ENCODE measurements around the gene MGAM2.
"Not testable (repeated sequence)": the region's sequence is repeated elsewhere in the genome, so short reads cannot be mapped to it uniquely, and the experiment has no call there.

MGAM2 gene

GRCh38 chr7:142111499-142111898, at the start of gene MGAM2:
Gene MGAM2, plus strand, starts transcription at chr7:142111718. Its CDS starts 5,156 bp downstream, at chr7:142116874.
- DNase-seq (ENCODE audit: low read depth) = no peak

GRCh38 chr7:142063551-142064442, 47.7 kb upstream of the MGAM2 start:
- DNase-seq (ENCODE audit: low read depth) = no peak

DNA sequence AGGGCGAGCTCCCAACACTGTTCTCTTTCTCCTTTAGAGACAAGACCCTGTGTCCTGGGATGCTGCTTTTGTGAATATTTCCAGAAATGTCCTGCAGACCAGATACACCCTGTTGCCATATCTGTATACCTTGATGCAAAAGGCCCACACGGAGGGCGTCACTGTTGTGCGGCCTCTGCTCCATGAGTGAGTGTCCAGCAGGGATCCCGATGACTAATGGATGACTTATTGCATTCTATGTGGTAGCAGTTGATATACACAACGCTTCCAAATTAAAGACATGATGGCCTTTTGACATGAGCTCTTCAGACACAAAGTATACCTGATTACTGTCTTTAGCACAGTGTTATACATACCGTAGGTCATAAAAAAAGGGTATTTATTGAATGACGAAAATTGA, 45.0 kb upstream of the MGAM2 start:
- DNase-seq (ENCODE audit: low read depth) = no peak

DNA sequence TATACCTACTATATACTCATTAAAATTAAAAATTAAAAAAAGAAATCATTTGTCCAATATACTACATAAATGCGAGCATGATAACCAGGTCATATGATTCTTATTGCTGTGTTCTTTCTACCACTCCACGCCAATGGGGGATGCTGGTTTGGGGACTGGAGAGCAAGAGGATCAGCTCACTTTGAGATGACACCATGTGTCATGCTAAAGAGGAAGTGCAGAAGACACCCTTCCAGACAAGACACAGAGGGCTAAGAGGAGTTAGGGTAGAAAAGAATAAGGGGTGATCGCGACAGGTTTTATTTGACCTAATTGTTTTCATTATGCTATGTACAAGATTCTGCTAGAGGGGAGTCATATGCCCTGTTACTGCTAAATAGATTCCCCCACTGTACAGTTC, 33.8 kb upstream of the MGAM2 start:
- no peak for DNase-seq (ENCODE audit: low read depth)

DNA sequence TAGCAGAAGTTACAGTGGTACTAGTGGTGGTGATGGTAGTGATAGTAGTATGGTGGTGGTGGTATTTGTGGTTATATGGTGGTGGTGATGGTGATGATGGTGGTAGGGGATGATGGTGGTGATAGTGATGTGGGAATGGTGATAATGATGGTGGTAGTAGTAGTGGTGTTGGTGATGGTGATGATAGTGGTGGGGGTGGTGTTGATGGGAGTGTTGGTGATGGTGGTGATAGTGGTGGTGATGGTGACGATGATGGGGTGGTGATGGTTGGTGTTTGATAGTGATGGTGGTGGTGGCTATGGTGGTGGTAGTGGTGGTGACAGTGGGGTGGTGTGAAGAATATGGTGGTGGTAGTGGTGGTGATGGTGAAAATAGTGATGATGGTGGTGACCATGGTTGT, 27.9 kb upstream of the MGAM2 start:
- no peak for DNase-seq (ENCODE audit: low read depth)

GRCh38 chr7:142085428-142085827, 26.1 kb upstream of the MGAM2 start:
- no peak for DNase-seq (ENCODE audit: low read depth)

- DNase-seq (ENCODE audit: low read depth) = no peak
Observed at GRCh38 chr7:142088022-142088714, 23.4 kb upstream of the MGAM2 start.

DNA sequence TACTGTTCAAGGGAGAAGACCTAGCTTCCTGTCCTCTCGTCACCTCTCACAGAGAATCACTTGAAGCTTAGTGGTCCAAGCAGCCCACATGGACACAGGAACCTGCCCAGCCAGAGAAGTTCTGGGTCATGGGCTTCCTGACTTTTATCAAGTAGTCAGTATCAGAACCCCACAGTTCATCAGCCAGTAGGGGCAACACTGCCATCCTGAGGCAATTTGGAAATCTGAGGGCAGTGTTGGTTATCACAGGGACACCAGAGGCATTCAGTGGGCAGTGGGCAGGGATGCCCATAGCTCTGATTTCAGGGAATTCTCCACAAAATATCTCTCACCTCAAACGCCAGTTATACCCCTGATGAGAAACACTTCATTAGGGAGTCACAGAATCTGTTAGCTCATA, 22.5 kb upstream of the MGAM2 start:
- no peak for DNase-seq (ENCODE audit: low read depth)

- DNase-seq (ENCODE audit: low read depth) = no peak
Observed at GRCh38 chr7:142091961-142092360, 19.6 kb upstream of the MGAM2 start.

- no peak for DNase-seq (ENCODE audit: low read depth)
Observed at GRCh38 chr7:142094861-142095260, 16.7 kb upstream of the MGAM2 start.

GRCh38 chr7:142097571-142097970, 13.9 kb upstream of the MGAM2 start:
- DNase-seq (ENCODE audit: low read depth) = no peak

DNA sequence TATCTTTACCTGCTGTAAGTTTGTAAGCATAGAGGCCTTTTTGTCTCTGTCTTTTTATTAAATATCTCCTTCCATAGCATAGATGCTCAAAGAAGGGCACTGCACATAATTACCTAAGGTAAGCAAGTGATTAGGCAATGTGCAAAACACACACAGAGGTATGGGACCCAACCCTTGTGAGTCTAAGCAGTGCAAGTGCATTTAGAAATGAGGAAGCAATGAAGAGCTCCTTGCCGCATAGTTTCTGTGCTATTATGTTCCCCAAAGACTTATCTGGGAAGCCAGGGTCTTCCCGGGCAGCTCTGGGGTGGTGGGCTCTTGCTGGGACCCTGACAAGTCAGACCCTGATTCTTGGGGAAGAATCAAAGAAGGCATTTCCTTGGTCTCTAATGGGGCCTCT, 13.5 kb upstream of the MGAM2 start:
- no peak for DNase-seq (ENCODE audit: low read depth)

DNA sequence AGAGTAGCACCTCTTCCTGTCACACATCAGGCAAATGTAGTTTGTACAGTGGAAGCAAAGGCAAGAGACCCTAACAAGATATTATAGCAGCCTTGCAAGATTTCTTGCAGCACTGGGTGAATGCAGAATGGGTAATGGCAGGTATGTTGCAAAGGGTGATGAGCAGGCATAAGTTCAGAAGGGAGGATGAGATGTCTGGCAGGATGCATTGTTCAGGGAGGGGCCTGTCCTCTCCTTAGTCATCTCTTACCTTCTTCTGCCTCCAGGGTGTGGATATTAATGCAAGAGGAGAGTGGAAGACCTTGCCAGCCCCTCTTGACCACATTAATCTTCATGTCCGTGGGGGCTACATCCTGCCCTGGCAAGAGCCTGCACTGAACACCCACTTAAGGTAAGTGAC, 12.2 kb upstream of the MGAM2 start:
- not testable (repeated sequence) for DNase-seq (ENCODE audit: low read depth)

- no peak for DNase-seq (ENCODE audit: low read depth)
Observed at GRCh38 chr7:142100634-142101033, 10.9 kb upstream of the MGAM2 start.

GRCh38 chr7:142101794-142102193, 9.7 kb upstream of the MGAM2 start:
- DNase-seq (ENCODE audit: low read depth) = not testable (repeated sequence)

DNA sequence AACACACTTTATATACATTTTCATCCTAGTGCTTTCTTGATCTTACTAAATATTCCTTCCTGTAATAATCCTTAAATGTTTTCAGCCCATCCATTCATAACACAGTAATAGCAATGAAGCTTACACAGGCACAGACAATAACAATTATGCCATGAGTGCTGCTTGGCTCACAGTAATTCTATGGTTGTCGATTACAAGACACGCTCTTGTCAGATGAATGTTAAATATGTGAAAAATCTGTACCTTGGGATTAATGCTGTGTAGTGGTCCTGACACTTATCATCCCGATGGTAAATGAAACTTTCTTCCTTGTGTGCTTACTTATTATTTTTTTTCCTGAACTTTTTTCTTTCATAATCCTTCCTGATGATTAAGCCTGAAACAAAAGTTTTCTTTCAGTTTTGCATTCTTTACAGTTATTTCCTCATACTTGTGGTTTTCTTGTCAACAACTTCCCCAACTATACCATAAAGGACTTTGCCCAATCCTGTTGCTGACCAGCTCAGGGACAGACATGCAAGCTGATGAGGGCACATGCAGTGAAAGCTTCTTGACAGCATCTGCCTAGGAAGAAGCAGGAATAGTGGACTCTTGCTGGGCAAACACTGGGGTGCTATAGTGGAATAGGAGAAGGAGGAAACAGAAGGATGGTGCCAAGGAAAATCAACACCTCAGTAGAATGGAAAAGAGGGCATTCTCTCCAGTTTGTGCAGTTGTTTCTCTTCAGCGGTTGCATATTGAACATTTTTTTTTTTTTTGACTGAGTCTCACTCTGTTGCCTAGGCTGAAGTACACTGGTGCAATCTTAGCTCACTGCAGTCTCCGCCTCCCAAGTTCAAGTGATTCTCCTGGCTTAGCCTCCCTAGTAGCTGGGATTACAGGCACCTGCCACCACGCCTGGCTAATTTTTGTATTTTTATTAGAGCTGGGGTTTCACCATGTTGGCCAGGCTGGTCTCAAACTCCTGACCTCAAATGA, 6.7 kb upstream of the MGAM2 start:
- DNase-seq (ENCODE audit: low read depth) = no peak

GRCh38 chr7:142108728-142109505, 2.6 kb upstream of the MGAM2 start:
- DNase-seq (ENCODE audit: low read depth) = no peak

DNA sequence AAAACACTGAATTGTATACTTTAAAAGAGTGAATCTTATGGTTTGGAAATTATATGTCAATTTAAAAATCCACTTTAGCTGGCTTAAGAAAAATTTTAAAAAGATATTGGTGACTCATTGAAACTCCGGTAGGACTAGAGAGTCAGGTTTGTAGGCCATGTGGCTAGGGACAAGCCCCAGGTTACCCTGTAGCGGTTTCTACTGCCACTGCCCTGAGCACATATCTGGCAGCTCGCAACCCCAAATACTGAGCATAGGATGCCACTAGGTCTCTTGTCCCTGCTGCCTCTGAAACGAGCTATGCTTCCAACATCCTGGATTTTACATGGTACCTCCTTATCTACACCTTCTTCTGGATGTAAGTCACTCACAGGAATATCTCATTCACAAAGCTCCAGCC, 1.4 kb upstream of the MGAM2 start:
- DNase-seq (ENCODE audit: low read depth) = no peak

GRCh38 chr7:142110638-142111037, 880 bp upstream of the MGAM2 start:
- DNase-seq (ENCODE audit: low read depth) = no peak

DNA sequence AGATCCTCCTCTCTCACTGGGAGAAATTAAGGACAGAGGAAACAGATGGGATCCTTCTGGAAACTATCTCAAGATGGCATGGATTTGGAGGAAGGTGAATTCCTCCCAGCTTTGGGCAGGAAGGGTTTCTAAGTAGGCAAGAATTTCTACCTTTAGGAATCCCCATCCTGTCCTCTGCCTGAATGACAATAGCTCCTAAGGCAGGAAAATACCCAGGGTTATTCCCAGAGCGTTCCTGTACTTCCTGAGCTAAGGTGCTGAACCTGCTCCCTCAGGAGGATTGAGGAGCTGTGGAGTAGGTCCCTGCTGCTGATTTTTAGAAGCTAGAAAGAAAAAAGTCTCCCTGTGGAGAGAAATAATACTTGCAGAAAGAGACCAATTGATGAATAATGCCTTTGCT, 568 bp downstream of the MGAM2 start:
- no peak for DNase-seq (ENCODE audit: low read depth)

DNA sequence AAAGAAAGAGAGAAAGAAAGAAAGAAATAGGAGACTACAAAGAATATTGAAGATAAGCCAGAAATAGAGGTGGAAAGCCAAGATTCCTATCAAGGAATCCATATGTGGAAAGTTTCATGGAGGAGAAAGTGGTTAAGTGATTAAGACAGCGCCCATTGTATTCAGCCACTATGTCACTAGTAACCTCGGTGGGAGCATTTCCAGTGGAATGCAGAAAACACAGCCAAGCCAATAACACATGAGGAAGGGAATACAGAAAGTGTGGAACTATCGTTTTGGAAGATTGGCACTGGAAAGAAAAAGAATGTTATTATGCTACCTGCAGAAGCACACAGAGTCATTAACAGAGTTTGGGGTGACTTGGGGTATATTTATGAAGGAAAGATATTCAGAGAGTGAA, 2.7 kb downstream of the MGAM2 start:
- no peak for DNase-seq (ENCODE audit: low read depth)

Measured in stromal cell of bone marrow (primary cell).